SK-N-SH treated with all-trans-retinoic acid at 6 μM for 48 hours (cell line): ENCODE measurements around the gene MAP3K20.

ENCODE experiments used
- ATAC-seq: fragments of 200-7000 bp; cut with Tn5 transposase; 3 replicates; pipeline ENCODE4 v1.9.1; 2020; ENCODE audit warnings: mild to moderate bottlenecking, moderate library complexity
- ARNTL ChIP-seq: fragments of 450-650 bp; formaldehyde crosslinking; IDR thresholded peaks from 2 replicates; pipeline ENCODE4 v1.5.0; 2020; ENCODE audit warnings: low read depth, mild to moderate bottlenecking, moderate library complexity, borderline replicate concordance
- BACH2 ChIP-seq: fragments of 250-450 bp; sonication (Bioruptor Pico); IDR thresholded peaks from 2 replicates; pipeline ENCODE4 v1.9.0; 2021; ENCODE audit warnings: mild to moderate bottlenecking, borderline replicate concordance
- CREB5 ChIP-seq: fragments of 250-450 bp; sonication (Bioruptor Pico); IDR thresholded peaks from 2 replicates; pipeline ENCODE4 v1.5.1; 2020; ENCODE audit warnings: low read depth, mild to moderate bottlenecking, moderate library complexity
- CSDC2 ChIP-seq: fragments of 250-450 bp; sonication (Bioruptor Pico); IDR thresholded peaks from 2 replicates; pipeline ENCODE4 v1.5.0; 2020; ENCODE audit warnings: mild to moderate bottlenecking, moderate library complexity
- CSRNP3 ChIP-seq: fragments of 250-450 bp; sonication (Bioruptor Pico); IDR thresholded peaks from 2 replicates; pipeline ENCODE4 v1.5.1; 2021; ENCODE audit warnings: mild to moderate bottlenecking, moderate library complexity
- ESRRG ChIP-seq: fragments of 250-450 bp; sonication (Bioruptor Pico); IDR thresholded peaks from 2 replicates; pipeline ENCODE4 v1.6.1; 2021; ENCODE audit warnings: mild to moderate bottlenecking
- GLIS3 ChIP-seq: fragments of 250-450 bp; sonication (Bioruptor Pico); IDR thresholded peaks from 2 replicates; pipeline ENCODE4 v1.5.0; 2020; ENCODE audit warnings: mild to moderate bottlenecking, moderate library complexity
- ISL1 ChIP-seq: fragments of 250-450 bp; sonication (Bioruptor Pico); IDR thresholded peaks from 2 replicates; pipeline ENCODE4 v2.1.2; 2022; ENCODE audit warnings: mild to moderate bottlenecking, moderate library complexity
- PATZ1 ChIP-seq: fragments of 250-450 bp; sonication (Bioruptor Pico); IDR thresholded peaks from 2 replicates; pipeline ENCODE4 v1.8.0; 2020; ENCODE audit warnings: mild to moderate bottlenecking, moderate library complexity, borderline replicate concordance
- POU6F1 ChIP-seq: fragments of 250-450 bp; sonication (Bioruptor Pico); IDR thresholded peaks from 2 replicates; pipeline ENCODE4 v1.8.0; 2021; ENCODE audit warnings: low read depth, mild to moderate bottlenecking, moderate library complexity, borderline replicate concordance
- RARB ChIP-seq: fragments of 250-450 bp; sonication (Bioruptor Pico); IDR thresholded peaks from 2 replicates; pipeline ENCODE4 v1.8.0; 2021; ENCODE audit warnings: mild to moderate bottlenecking, moderate library complexity
- SNAI2 ChIP-seq: fragments of 250-450 bp; sonication (Bioruptor Pico); IDR thresholded peaks from 2 replicates; pipeline ENCODE4 v1.5.0; 2020; ENCODE audit warnings: mild to moderate bottlenecking, moderate library complexity
- TCF4 ChIP-seq: fragments of 250-450 bp; sonication (Bioruptor Pico); IDR thresholded peaks from 2 replicates; pipeline ENCODE4 v1.8.0; 2021; ENCODE audit warnings: mild to moderate bottlenecking, moderate library complexity, borderline replicate concordance
- TOX ChIP-seq: fragments of 250-450 bp; sonication (Bioruptor Pico); IDR thresholded peaks from 2 replicates; pipeline ENCODE4 v1.8.0; 2021; ENCODE audit warnings: mild to moderate bottlenecking, moderate library complexity, borderline replicate concordance
- TSHZ2 ChIP-seq: fragments of 250-450 bp; sonication (Bioruptor Pico); IDR thresholded peaks from 2 replicates; pipeline ENCODE4 v1.5.0; 2020; ENCODE audit warnings: mild to moderate bottlenecking, moderate library complexity
- ZC3H10 ChIP-seq: fragments of 250-450 bp; sonication (Bioruptor Pico); IDR thresholded peaks from 2 replicates; pipeline ENCODE4 v1.5.1; 2021; ENCODE audit warnings: mild to moderate bottlenecking, moderate library complexity
- ZFP30 ChIP-seq: fragments of 450-650 bp; formaldehyde crosslinking; IDR thresholded peaks from 2 replicates; pipeline ENCODE4 v1.5.0; 2022; ENCODE audit warnings: mild to moderate bottlenecking, moderate library complexity
- ZNF565 ChIP-seq: fragments of 450-650 bp; formaldehyde crosslinking; conservative IDR thresholded peaks from 2 replicates; pipeline ENCODE4 v1.5.0; 2020; ENCODE audit warnings: low read depth, mild to moderate bottlenecking, moderate library complexity
- ZNF70 ChIP-seq: fragments of 450-650 bp; formaldehyde crosslinking; IDR thresholded peaks from 2 replicates; pipeline ENCODE4 v1.5.0; 2020; ENCODE audit warnings: mild to moderate bottlenecking, moderate library complexity

The MAP3K20 gene

GRCh38 chr2:173164396-173164795, 88.8 kb downstream of the MAP3K20 start:
- no peak for ATAC-seq
- TF ChIP-seq ISL1 (no peak), ESRRG (CRISPR knock-in tag) (no peak), ZNF70 (CRISPR knock-in tag) (no peak), CSRNP3 (no peak), CREB5 (no peak), GLIS3 (no peak), TOX (CRISPR knock-in tag) (no peak), TCF4 (CRISPR knock-in tag) (no peak), CSDC2 (CRISPR knock-in tag) (no peak), ARNTL (no peak), BACH2 (CRISPR knock-in tag) (no peak), POU6F1 (CRISPR knock-in tag) (no peak), ZFP30 (no peak), TSHZ2 (no peak)

GRCh38 chr2:173165443-173166238, 90.0 kb downstream of the MAP3K20 start:
- TF ChIP-seq ZNF70 (CRISPR knock-in tag) (no peak), TOX (CRISPR knock-in tag) (no peak), PATZ1 (CRISPR knock-in tag) (no peak), SNAI2 (CRISPR knock-in tag) (no peak), BACH2 (CRISPR knock-in tag) (no peak), ISL1 (no peak), CSRNP3 (no peak), ZC3H10 (CRISPR knock-in tag) (no peak), GLIS3 (no peak), POU6F1 (CRISPR knock-in tag) (no peak), RARB (no peak), ZNF565 (CRISPR knock-in tag) (no peak), CREB5 (no peak)
- ATAC-seq: no peak
